ENCODE measurements around the gene BPIFB3. TPM values are rescaled to one million over a fixed set of nuclear protein-coding genes. Genes with fewer than 3 reads are reported as not detected.

The BPIFB3 gene
- total RNA-seq, 1 donor, result not detected

DNA sequence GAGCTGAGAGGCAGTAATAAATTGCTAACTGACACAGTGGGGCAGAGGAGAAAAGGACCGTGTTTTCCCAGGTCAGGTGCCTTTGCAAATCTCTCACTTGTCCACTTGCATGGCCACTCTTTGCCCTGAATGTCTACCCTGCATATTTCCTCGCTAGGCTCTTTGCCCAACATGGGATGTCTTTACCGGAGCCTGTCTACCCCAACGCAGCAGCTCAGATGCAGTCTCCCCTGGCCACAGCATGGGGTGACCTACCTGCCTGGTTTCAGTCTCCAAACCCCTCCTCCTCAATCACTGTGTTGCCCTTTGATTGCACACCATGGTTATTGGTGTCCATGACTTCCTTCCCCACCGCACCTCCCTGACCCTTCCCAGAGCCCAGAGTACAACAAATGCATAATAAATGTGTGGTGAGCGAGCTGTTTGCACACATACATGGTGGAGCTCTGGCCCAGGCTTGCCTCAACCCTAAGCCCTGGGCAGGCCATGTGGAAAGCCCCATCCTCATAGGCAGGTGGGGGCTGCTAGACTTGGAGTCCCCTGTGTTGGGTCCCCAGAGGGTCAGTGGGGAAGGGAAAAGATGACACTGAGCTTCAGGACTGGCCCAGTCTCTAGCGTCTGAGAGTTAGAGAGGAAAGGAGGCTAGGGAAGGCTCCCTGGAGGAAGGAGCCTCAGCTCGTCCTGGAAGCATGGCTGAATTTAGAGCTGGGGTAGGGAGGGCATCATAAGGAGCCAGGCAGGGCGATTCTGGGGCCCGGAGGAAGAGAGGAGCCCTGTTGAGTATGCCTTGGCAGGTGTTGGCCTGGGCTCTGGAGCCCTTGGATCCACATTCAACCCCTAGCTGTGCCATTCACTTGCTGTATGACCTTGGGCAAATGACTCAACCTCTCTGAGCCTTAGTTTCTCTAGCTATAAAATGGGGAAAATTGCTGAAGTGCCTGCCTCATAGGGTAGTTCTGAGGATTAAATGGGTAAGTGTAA lies 26.6 kb upstream of the BPIFB3 start:
- no peak for DNase-seq (ENCODE audit: low read depth)
- H3K4me3 ChIP-seq (ENCODE audit: low read depth, low read length), result no peak overlapping the region
- TF ChIP-seq, protein P1, sequence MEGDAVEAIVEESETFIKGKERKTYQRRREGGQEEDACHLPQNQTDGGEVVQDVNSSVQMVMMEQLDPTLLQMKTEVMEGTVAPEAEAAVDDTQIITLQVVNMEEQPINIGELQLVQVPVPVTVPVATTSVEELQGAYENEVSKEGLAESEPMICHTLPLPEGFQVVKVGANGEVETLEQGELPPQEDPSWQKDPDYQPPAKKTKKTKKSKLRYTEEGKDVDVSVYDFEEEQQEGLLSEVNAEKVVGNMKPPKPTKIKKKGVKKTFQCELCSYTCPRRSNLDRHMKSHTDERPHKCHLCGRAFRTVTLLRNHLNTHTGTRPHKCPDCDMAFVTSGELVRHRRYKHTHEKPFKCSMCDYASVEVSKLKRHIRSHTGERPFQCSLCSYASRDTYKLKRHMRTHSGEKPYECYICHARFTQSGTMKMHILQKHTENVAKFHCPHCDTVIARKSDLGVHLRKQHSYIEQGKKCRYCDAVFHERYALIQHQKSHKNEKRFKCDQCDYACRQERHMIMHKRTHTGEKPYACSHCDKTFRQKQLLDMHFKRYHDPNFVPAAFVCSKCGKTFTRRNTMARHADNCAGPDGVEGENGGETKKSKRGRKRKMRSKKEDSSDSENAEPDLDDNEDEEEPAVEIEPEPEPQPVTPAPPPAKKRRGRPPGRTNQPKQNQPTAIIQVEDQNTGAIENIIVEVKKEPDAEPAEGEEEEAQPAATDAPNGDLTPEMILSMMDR (IDR thresholded peaks at IDR 0.05; ENCODE audit: insufficient read depth, low read depth, low read length), result no peak

DNA sequence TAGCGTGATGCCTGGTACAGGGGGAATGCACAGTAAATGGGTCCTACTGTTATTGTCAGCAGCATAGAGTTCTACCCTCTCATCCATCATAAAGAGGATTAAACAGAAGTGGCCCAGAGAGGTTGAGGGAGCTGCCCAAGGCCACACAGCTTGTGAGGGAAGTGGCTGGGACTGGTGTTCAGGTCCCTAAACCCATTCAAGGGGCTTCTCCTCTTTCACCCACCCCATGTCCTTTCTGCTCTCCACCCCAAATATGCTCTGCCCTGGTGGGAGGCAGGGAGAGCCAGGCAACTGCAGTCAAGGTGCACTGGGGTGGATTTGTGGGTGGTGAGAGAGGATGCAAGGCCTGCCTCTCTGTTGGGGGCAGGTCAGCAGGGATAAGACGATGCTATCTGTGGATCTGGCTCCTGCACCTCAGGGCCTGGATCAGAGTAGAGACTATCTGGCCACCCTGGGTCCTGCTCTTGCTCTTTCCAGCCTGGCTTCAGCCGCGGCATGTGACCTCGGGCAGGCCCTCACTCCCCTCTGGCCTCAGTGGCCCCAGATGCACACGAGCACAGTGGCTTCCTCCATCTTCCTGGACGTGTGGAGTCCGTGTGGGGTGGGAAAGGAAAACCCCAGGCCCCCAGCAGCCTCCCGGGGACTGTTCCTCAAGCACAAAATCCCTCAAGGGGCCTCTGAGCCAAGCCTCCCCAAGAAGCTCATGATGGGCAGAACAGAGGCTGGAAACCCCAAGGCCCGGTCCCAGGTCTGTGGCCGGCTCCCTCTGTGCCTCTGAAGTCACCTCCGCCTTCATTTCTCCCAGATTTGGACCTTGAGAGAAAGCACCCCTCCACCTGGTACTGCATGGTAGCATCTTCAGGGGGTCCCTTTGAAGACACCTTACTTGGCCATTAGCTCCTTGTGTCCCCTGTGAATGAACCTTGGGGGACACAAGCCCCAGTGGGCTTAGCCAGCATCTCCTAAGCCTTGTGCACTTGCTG lies 25.6 kb upstream of the BPIFB3 start:
- TF ChIP-seq, protein P1 (IDR thresholded peaks at IDR 0.05; ENCODE audit: insufficient read depth, low read depth, low read length), result no peak

GRCh38 chr20:33028875-33029274 lies 24.8 kb upstream of the BPIFB3 start:
- no peak for DNase-seq (ENCODE audit: low read depth)
- H3K4me3 ChIP-seq (ENCODE audit: low read depth, low read length), result no peak overlapping the region
- TF ChIP-seq, protein P1 (IDR thresholded peaks at IDR 0.05; ENCODE audit: insufficient read depth, low read depth, low read length), result no peak

More for the DNA sequence above, 25.6 kb upstream of the BPIFB3 start:
- H3K4me3 ChIP-seq (ENCODE audit: low read depth, low read length), result no peak overlapping the region
- DNase-seq (ENCODE audit: low read depth), result no peak

GRCh38 chr20:33030076-33030475 lies 23.6 kb upstream of the BPIFB3 start:
- H3K4me3 ChIP-seq (ENCODE audit: low read depth, low read length), result no peak overlapping the region
- DNase-seq (ENCODE audit: low read depth), result no peak
- TF ChIP-seq, protein P1 (IDR thresholded peaks at IDR 0.05; ENCODE audit: insufficient read depth, low read depth, low read length), result no peak

DNA sequence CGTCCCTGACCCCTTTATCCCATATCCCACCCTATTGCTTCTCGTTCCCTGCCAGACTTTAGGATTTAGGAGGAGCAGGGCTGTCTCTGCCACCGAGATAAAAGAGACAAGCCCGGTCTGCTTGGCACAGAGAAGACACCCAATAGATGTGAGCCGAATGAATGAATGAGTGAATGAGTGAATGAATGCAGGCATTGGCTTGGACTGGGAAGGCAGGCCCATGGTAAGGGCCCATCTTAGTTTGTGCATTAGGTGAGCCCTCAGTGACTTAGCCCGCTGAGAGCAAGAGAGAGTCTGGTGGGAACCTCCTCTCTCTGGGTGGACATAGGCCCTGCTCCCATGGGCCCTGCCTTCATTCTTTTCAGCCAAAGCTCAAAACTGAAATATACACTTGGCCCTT lies 23.1 kb upstream of the BPIFB3 start:
- H3K4me3 ChIP-seq (ENCODE audit: low read depth, low read length), result no peak overlapping the region
- no peak for DNase-seq (ENCODE audit: low read depth)
- TF ChIP-seq, protein P1 (IDR thresholded peaks at IDR 0.05; ENCODE audit: insufficient read depth, low read depth, low read length), result no peak

GRCh38 chr20:33031531-33031930 lies 22.2 kb upstream of the BPIFB3 start, which contains the start of gene BPIFB6:
Gene BPIFB6, plus strand, starts transcription at chr20:33031648. Its CDS starts 0 bp downstream, at chr20:33031648.
- TF ChIP-seq, protein P1 (IDR thresholded peaks at IDR 0.05; ENCODE audit: insufficient read depth, low read depth, low read length), result no peak
- no peak within 1 kb of the TSS for H3K4me3 ChIP-seq (ENCODE audit: low read depth, low read length)
- no peak for DNase-seq (ENCODE audit: low read depth)

Data from fibroblast of villous mesenchyme (primary cell).